HepG2 (cell line): ENCODE data around the gene TESK1. TPM values are rescaled to one million over a fixed set of nuclear protein-coding genes. Genes with fewer than 3 reads are reported as not detected.
A peak's percentile ranks its signal among the peaks of the same experiment; 100 is the strongest.

Experiments used
- BRCA1 ChIP-seq: sonication (generic); formaldehyde crosslinking; IDR thresholded peaks from 2 replicates; pipeline ENCODE4 v1.4.0; 2020; ENCODE audit warnings: missing genetic modification reagents
- CBX1 ChIP-seq: IDR thresholded peaks from one replicate; pipeline ENCODE4 v1.6.1; 2016; ENCODE audit warnings: antibody characterized with exemption, low read depth
- EZH2 ChIP-seq: conservative IDR thresholded peaks from 2 replicates; pipeline ENCODE4 v1.6.1; 2012; ENCODE audit warnings: mild to moderate bottlenecking, low read depth, low read length, moderate library complexity
- GFI1 ChIP-seq: sonication (generic); formaldehyde crosslinking; IDR thresholded peaks from 2 replicates; pipeline ENCODE4 v1.5.0; 2020; ENCODE audit warnings: missing genetic modification reagents, mild to moderate bottlenecking, borderline replicate concordance
- MLXIP ChIP-seq: sonication (generic); formaldehyde crosslinking; IDR thresholded peaks from 2 replicates; pipeline ENCODE4 v1.9.0; 2021; ENCODE audit warnings: missing genetic modification reagents, borderline replicate concordance
- RARG ChIP-seq: sonication (generic); formaldehyde crosslinking; IDR thresholded peaks from 2 replicates; pipeline ENCODE4 v1.4.0; 2020; ENCODE audit warnings: low read depth, mild to moderate bottlenecking, missing genetic modification reagents
- THRA ChIP-seq: sonication (generic); formaldehyde crosslinking; IDR thresholded peaks from 2 replicates; pipeline ENCODE4 v1.4.0; 2020; ENCODE audit warnings: missing genetic modification reagents, borderline replicate concordance
- ZNF446 ChIP-seq: sonication (generic); formaldehyde crosslinking; IDR thresholded peaks from 2 replicates; pipeline ENCODE4 v1.5.0; 2020; ENCODE audit warnings: mild to moderate bottlenecking, missing genetic modification reagents
- polyA plus RNA-seq, 8 experiments: library from polyadenylated mRNA; depleted of rRNA in 3 of 8; stranded (reverse) in 7 of 8; unstranded in 1 of 8; fragments of >200 nt; fragmentation: Illumina TruSeq in 4 of 8; extraction: Trizol in 4 of 8; gene quantifications; 2 replicates each; pipeline versions ENCODE4 v1.2.1 to v1.2.3, GENCODE V29; 2011 to 2016; ENCODE audit warnings: low read depth in 4 of 8, missing spikeins in 1 of 8, mixed read lengths in 1 of 8; ENCODE audit not compliant: insufficient read depth in 1 of 8
- total RNA-seq, 5 experiments: library from RNA; depleted of rRNA; stranded (reverse); fragments of >200 nt; fragmentation: Illumina TruSeq; extraction: Trizol; gene quantifications; 2 replicates each; pipeline ENCODE4 v1.2.3, GENCODE V29; 2016; ENCODE audit warnings: low read depth in 1 of 5
- TF ChIP-seq, protein P1 (sequence below): sonication (generic); formaldehyde crosslinking; conservative IDR thresholded peaks from 2 replicates; pipeline ENCODE4 v1.8.0; 2022; ENCODE audit warnings: low read depth, missing genetic modification reagents
- TF ChIP-seq, protein P2 (sequence below): fragments of 450-650 bp; IDR thresholded peaks from 2 replicates; pipeline ENCODE4 v1.6.1; 2017
- TF ChIP-seq, protein P3 (sequence below): IDR thresholded peaks from 2 replicates; pipeline ENCODE4 v1.6.1; 2016; ENCODE audit warnings: missing compliant biosample characterization, missing genetic modification reagents, borderline replicate concordance
- TF ChIP-seq, protein P4 (sequence below): sonication (generic); formaldehyde crosslinking; IDR thresholded peaks from 2 replicates; pipeline ENCODE4 v1.4.0; 2020; ENCODE audit warnings: missing genetic modification reagents, borderline replicate concordance
- TF ChIP-seq, protein P5 (sequence below): sonication (generic); formaldehyde crosslinking; conservative IDR thresholded peaks from 2 replicates; pipeline ENCODE4 v1.8.0; 2022; ENCODE audit warnings: mild to moderate bottlenecking, moderate library complexity, missing genetic modification reagents

The TESK1 gene
- total and polyA plus RNA-seq, 2 of the 13 experiments (the other 11 are each of a cell fraction or from before 2014, with no cell fraction given): 7.3 to 13.6 TPM

DNA sequence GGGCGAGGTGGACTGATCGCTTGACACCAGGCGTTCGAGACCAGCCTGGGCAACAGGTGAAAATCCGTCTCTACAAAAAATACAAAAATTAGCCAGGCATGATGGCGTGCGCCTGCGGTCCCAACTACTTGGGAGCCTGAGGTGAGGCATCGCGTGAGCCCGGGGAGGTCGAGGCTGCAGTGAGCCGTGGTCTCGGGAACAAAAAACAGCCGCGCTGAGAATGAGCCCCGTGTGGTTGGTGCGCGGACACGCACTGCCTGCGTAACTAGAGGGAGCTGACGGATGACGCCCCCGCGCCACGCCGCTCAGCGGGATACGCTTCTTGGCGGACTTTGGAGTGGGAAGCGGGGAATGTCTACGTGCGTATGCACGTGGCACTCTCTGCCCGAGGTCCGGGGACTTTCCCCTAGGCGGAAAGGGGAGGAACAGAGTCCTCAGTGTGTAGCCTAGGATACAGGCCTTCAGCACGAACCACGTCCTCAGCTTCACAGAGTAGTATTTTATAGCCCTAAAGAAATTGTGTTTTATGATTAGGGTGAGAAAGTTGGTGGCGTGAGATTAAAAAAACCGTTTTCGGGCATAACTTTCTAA is 52.6 kb downstream of the TESK1 start, which contains the start of gene RMRP (continued):
- peak; percentile 98 for TF ChIP-seq CBX1
- no peak for TF ChIP-seq ZNF446 (CRISPR knock-in tag)
- no peak for TF ChIP-seq EZH2
- peak; percentile 71; the same call in 1 of the 2 replicates for TF ChIP-seq THRA
- TF ChIP-seq GFI1 (CRISPR knock-in tag): 0 out of 2 replicates have a peak, but pooled peaks have one; percentile 7
- TF ChIP-seq, protein P1, sequence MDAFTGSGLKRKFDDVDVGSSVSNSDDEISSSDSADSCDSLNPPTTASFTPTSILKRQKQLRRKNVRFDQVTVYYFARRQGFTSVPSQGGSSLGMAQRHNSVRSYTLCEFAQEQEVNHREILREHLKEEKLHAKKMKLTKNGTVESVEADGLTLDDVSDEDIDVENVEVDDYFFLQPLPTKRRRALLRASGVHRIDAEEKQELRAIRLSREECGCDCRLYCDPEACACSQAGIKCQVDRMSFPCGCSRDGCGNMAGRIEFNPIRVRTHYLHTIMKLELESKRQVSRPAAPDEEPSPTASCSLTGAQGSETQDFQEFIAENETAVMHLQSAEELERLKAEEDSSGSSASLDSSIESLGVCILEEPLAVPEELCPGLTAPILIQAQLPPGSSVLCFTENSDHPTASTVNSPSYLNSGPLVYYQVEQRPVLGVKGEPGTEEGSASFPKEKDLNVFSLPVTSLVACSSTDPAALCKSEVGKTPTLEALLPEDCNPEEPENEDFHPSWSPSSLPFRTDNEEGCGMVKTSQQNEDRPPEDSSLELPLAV (CRISPR knock-in tag): no peak; the same call in 1 of the 2 replicates
- TF ChIP-seq, protein P2, sequence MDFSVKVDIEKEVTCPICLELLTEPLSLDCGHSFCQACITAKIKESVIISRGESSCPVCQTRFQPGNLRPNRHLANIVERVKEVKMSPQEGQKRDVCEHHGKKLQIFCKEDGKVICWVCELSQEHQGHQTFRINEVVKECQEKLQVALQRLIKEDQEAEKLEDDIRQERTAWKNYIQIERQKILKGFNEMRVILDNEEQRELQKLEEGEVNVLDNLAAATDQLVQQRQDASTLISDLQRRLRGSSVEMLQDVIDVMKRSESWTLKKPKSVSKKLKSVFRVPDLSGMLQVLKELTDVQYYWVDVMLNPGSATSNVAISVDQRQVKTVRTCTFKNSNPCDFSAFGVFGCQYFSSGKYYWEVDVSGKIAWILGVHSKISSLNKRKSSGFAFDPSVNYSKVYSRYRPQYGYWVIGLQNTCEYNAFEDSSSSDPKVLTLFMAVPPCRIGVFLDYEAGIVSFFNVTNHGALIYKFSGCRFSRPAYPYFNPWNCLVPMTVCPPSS: no peak
- TF ChIP-seq BRCA1 (CRISPR knock-in tag): peak; percentile 96
- peak; percentile 94 for TF ChIP-seq MLXIP (CRISPR knock-in tag)
- TF ChIP-seq, protein P3, sequence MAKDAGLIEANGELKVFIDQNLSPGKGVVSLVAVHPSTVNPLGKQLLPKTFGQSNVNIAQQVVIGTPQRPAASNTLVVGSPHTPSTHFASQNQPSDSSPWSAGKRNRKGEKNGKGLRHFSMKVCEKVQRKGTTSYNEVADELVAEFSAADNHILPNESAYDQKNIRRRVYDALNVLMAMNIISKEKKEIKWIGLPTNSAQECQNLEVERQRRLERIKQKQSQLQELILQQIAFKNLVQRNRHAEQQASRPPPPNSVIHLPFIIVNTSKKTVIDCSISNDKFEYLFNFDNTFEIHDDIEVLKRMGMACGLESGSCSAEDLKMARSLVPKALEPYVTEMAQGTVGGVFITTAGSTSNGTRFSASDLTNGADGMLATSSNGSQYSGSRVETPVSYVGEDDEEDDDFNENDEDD (CRISPR knock-in tag): peak; percentile 98
- TF ChIP-seq, protein P4, sequence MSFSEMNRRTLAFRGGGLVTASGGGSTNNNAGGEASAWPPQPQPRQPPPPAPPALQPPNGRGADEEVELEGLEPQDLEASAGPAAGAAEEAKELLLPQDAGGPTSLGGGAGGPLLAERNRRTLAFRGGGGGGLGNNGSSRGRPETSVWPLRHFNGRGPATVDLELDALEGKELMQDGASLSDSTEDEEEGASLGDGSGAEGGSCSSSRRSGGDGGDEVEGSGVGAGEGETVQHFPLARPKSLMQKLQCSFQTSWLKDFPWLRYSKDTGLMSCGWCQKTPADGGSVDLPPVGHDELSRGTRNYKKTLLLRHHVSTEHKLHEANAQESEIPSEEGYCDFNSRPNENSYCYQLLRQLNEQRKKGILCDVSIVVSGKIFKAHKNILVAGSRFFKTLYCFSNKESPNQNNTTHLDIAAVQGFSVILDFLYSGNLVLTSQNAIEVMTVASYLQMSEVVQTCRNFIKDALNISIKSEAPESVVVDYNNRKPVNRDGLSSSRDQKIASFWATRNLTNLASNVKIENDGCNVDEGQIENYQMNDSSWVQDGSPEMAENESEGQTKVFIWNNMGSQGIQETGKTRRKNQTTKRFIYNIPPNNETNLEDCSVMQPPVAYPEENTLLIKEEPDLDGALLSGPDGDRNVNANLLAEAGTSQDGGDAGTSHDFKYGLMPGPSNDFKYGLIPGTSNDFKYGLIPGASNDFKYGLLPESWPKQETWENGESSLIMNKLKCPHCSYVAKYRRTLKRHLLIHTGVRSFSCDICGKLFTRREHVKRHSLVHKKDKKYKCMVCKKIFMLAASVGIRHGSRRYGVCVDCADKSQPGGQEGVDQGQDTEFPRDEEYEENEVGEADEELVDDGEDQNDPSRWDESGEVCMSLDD (CRISPR knock-in tag): peak; percentile 80; the same call in 1 of the 2 replicates
- no peak; the same call in 1 of the 2 replicates for TF ChIP-seq RARG (CRISPR knock-in tag)
- TF ChIP-seq, protein P5, sequence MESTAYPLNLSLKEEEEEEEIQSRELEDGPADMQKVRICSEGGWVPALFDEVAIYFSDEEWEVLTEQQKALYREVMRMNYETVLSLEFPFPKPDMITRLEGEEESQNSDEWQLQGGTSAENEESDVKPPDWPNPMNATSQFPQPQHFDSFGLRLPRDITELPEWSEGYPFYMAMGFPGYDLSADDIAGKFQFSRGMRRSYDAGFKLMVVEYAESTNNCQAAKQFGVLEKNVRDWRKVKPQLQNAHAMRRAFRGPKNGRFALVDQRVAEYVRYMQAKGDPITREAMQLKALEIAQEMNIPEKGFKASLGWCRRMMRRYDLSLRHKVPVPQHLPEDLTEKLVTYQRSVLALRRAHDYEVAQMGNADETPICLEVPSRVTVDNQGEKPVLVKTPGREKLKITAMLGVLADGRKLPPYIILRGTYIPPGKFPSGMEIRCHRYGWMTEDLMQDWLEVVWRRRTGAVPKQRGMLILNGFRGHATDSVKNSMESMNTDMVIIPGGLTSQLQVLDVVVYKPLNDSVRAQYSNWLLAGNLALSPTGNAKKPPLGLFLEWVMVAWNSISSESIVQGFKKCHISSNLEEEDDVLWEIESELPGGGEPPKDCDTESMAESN (CRISPR knock-in tag): peak; percentile 95
